Activated CD4-positive, alpha-beta T cell treated with anti-CD3 and anti-CD28 coated beads for 36 hours (primary cell): ENCODE data around the gene CARM1. TPM values are rescaled to one million over a fixed set of nuclear protein-coding genes. Genes with fewer than 3 reads are reported as not detected.

Experiments
- ATAC-seq: fragments of 200-7000 bp; cut with Tn5 transposase; one replicate; pipeline ENCODE4 v1.10.0; 2021; ENCODE audit warnings: mild to moderate bottlenecking, moderate library complexity
- CTCF ChIA-PET: fragments of 350-600 bp; sonication (Branson Sonifier 250); formaldehyde crosslinking; loops from one replicate; lab custom pipeline; 2021; ENCODE audit warnings: antibody characterized with exemption; lab: Charles Lee
- POLR2A ChIA-PET: fragments of 350-600 bp; sonication (Branson Sonifier 250); formaldehyde crosslinking; loops from one replicate; lab custom pipeline; 2021; ENCODE audit warnings: antibody characterized with exemption, inconsistent platforms; lab: Charles Lee
- DNase-seq: peaks from one replicate; pipeline ENCODE4 v3.0.0-alpha.2; 2020
- H3K27ac Mint-ChIP-seq: one replicate; pipeline ENCODE4 v1.8.0; 2021; ENCODE audit warnings: mixed read lengths
- H3K27me3 Mint-ChIP-seq: one replicate; pipeline ENCODE4 v1.8.0; 2021; ENCODE audit warnings: mixed read lengths
- H3K36me3 Mint-ChIP-seq: one replicate; pipeline ENCODE4 v1.8.0; 2021; ENCODE audit warnings: low read depth, mixed read lengths
- H3K4me1 Mint-ChIP-seq: one replicate; pipeline ENCODE4 v1.8.0; 2021; ENCODE audit warnings: mixed read lengths
- H3K4me3 Mint-ChIP-seq: one replicate; pipeline ENCODE4 v1.8.0; 2021; ENCODE audit warnings: mild to moderate bottlenecking, moderate library complexity, mixed read lengths
- H3K9me3 Mint-ChIP-seq: one replicate; pipeline ENCODE4 v1.8.0; 2021; ENCODE audit warnings: low read depth, mixed read lengths
- intact Hi-C, 2 experiments: fragments of 100-400 bp; cut with DNase I in 1 of 2; cut with micrococcal nuclease in 1 of 2; formaldehyde crosslinking; loops; one replicate each; pipeline versions ENCODE4 v1.14.2 to v1.15.1; 2022 to 2024; cut with DNase I, micrococcal nuclease
- total RNA-seq, 2 experiments: library from RNA; stranded (reverse); gene quantifications; one replicate each; pipeline ENCODE4 v1.2.3, GENCODE V29; 2021

CARM1 gene
- total RNA-seq = 10 to 100 TPM; 82.3 to 96.8 TPM

- H3K27me3 Mint-ChIP-seq = no peaks in the 10 kb centered on the region
- ChIA-PET POLR2A (interaction anchor here (0.5 to 1.0 kb wide), 2 partner anchors 36 to 588 kb away, joined by 3 to 4 read pairs; partner anchors contain the start of gene TMED1), CTCF (interaction anchor here (0.6 to 8.8 kb wide), 7 partner anchors 8 to 175 kb away, joined by 3 to 70 read pairs (median 5); partner anchors contain the start of genes DNM2 and TMED1)
- peak within 1 kb of the TSS; percentile 97 for H3K27ac Mint-ChIP-seq
- peaks cover 28% of the 10 kb centered on the region for H3K4me1 Mint-ChIP-seq
- peak; percentile 88 for ATAC-seq
- intact Hi-C loops = loop anchor here (1.0 to 10.0 kb wide), 18 partner anchors 35 to 766 kb away; partner anchors contain the start of genes ILF3 (in 2 of the 2), TIMM29 (in 2 of the 2), TMED1 (in 2 of the 2) and YIPF2 (in 2 of the 2)
- peak within 1 kb of the TSS; percentile 80 for H3K4me3 Mint-ChIP-seq
- DNase-seq = peak; percentile 100
- H3K36me3 Mint-ChIP-seq = peaks cover 8% of the 10 kb centered on the region
- no peaks in the 10 kb centered on the region for H3K9me3 Mint-ChIP-seq
Observed at GRCh38 chr19:10870955-10871603, at the start of gene CARM1. Gene CARM1, plus strand, starts transcription at chr19:10871553. Its CDS starts 150 bp downstream, at chr19:10871703.

- intact Hi-C loops = no loop called here
- no peak for ATAC-seq
- DNase-seq = no peak
- Mint-ChIP-seq H3K4me1 (no peaks in the 10 kb centered on the region), H3K27ac (no peak overlapping the region), H3K9me3 (no peaks in the 10 kb centered on the region), H3K36me3 (peaks cover 42% of the 10 kb centered on the region), H3K27me3 (no peaks in the 10 kb centered on the region), H3K4me3 (no peak overlapping the region)
- CTCF ChIA-PET = interaction anchor here (2.8 kb wide), 1 partner anchor 106 kb away, joined by 8 read pairs; the partner anchor contains the start of gene DNM2
- POLR2A ChIA-PET = no interaction called here
Observed at GRCh38 chr19:10823690-10824089, 47.7 kb upstream of the CARM1 start.

- H3K27me3 Mint-ChIP-seq = no peaks in the 10 kb centered on the region
- H3K4me3 Mint-ChIP-seq = no peak overlapping the region
- H3K9me3 Mint-ChIP-seq = no peaks in the 10 kb centered on the region
- intact Hi-C loops = no loop called here
- ChIA-PET POLR2A (no interaction called here), CTCF (interaction anchor here (0.6 kb wide), 1 partner anchor 107 kb away, joined by 3 read pairs; no protein-coding TSS in a partner anchor)
- no peak for ATAC-seq
- no peaks in the 10 kb centered on the region for H3K4me1 Mint-ChIP-seq
- H3K27ac Mint-ChIP-seq = no peak overlapping the region
- DNase-seq = no peak
- H3K36me3 Mint-ChIP-seq = peaks cover 28% of the 10 kb centered on the region
Observed at GRCh38 chr19:10826231-10826630, 45.1 kb upstream of the CARM1 start.

- H3K27ac Mint-ChIP-seq = no peak overlapping the region
- no peak for DNase-seq
- ChIA-PET CTCF (interaction anchor here (1.0 kb wide), 1 partner anchor 411 kb away, joined by 3 read pairs; no protein-coding TSS in a partner anchor), POLR2A (no interaction called here)
- no peak for ATAC-seq
- H3K4me3 Mint-ChIP-seq = no peak overlapping the region
- peaks cover 27% of the 10 kb centered on the region for H3K36me3 Mint-ChIP-seq
- no peaks in the 10 kb centered on the region for H3K27me3 Mint-ChIP-seq
- no peaks in the 10 kb centered on the region for H3K9me3 Mint-ChIP-seq
- no peaks in the 10 kb centered on the region for H3K4me1 Mint-ChIP-seq
- intact Hi-C loops = no loop called here
Observed at GRCh38 chr19:10826846-10827245, 44.5 kb upstream of the CARM1 start.

GRCh38 chr19:10828981-10829821, 42.2 kb upstream of the CARM1 start:
- DNase-seq (peak; percentile 37), ATAC-seq (peak; percentile 49)
- H3K36me3 Mint-ChIP-seq = peaks cover 23% of the 10 kb centered on the region
- no peak overlapping the region for H3K27ac Mint-ChIP-seq
- no peaks in the 10 kb centered on the region for H3K4me1 Mint-ChIP-seq
- ChIA-PET POLR2A (interaction anchor here (0.6 kb wide), 1 partner anchor 262 kb away, joined by 4 read pairs; no protein-coding TSS in a partner anchor), CTCF (interaction anchor here (1.1 to 1.3 kb wide), 3 partner anchors 11 to 112 kb away, joined by 3 to 5 read pairs (median 5); partner anchors contain the start of gene DNM2)
- H3K9me3 Mint-ChIP-seq = no peaks in the 10 kb centered on the region
- no peaks in the 10 kb centered on the region for H3K27me3 Mint-ChIP-seq
- H3K4me3 Mint-ChIP-seq = no peak overlapping the region
- intact Hi-C loops = loop anchor here in 1 of 2 experiments (2.0 kb wide), 1 partner anchor 28 kb away; no protein-coding TSS in a partner anchor

GRCh38 chr19:10829967-10830366, 41.4 kb upstream of the CARM1 start:
- no peaks in the 10 kb centered on the region for H3K9me3 Mint-ChIP-seq
- no peak overlapping the region for H3K4me3 Mint-ChIP-seq
- no peaks in the 10 kb centered on the region for H3K27me3 Mint-ChIP-seq
- POLR2A ChIA-PET = interaction anchor here (0.5 kb wide), 1 partner anchor 24 kb away, joined by 13 read pairs; no protein-coding TSS in a partner anchor
- H3K27ac Mint-ChIP-seq = no peak overlapping the region
- CTCF ChIA-PET = no interaction called here
- DNase-seq = no peak
- no peak for ATAC-seq
- no peaks in the 10 kb centered on the region for H3K4me1 Mint-ChIP-seq
- H3K36me3 Mint-ChIP-seq = peaks cover 16% of the 10 kb centered on the region
- intact Hi-C loops = loop anchor here in 1 of 2 experiments (2.0 kb wide), 1 partner anchor 29 kb away; no protein-coding TSS in a partner anchor

GRCh38 chr19:10830370-10830769, 41.0 kb upstream of the CARM1 start:
- peaks cover 14% of the 10 kb centered on the region for H3K36me3 Mint-ChIP-seq
- no peaks in the 10 kb centered on the region for H3K27me3 Mint-ChIP-seq
- no peak overlapping the region for H3K4me3 Mint-ChIP-seq
- H3K4me1 Mint-ChIP-seq = peaks cover under 1% of the 10 kb centered on the region
- intact Hi-C loops = no loop called here
- no peaks in the 10 kb centered on the region for H3K9me3 Mint-ChIP-seq
- no peak for ATAC-seq
- ChIA-PET POLR2A (interaction anchor here (0.5 kb wide), 1 partner anchor 23 kb away, joined by 13 read pairs; no protein-coding TSS in a partner anchor), CTCF (interaction anchor here (0.7 kb wide), 1 partner anchor 50 kb away, joined by 3 read pairs; no protein-coding TSS in a partner anchor)
- DNase-seq = no peak
- H3K27ac Mint-ChIP-seq = no peak overlapping the region

GRCh38 chr19:10830931-10831779, 40.2 kb upstream of the CARM1 start:
- Mint-ChIP-seq H3K4me1 (peaks cover 4% of the 10 kb centered on the region), H3K27ac (no peak overlapping the region), H3K4me3 (no peak overlapping the region), H3K9me3 (no peaks in the 10 kb centered on the region), H3K27me3 (no peaks in the 10 kb centered on the region), H3K36me3 (peaks cover 11% of the 10 kb centered on the region)
- POLR2A ChIA-PET = no interaction called here
- intact Hi-C loops = no loop called here
- DNase-seq = no peak
- no peak for ATAC-seq
- CTCF ChIA-PET = interaction anchor here (0.5 to 0.7 kb wide), 2 partner anchors 24 to 50 kb away, joined by 3 to 4 read pairs; no protein-coding TSS in a partner anchor

- ATAC-seq (no peak), DNase-seq (no peak)
- H3K27ac Mint-ChIP-seq = no peak overlapping the region
- ChIA-PET CTCF (interaction anchor here (0.6 kb wide), 1 partner anchor 36 kb away, joined by 3 read pairs; no protein-coding TSS in a partner anchor), POLR2A (no interaction called here)
- intact Hi-C loops = no loop called here
- peaks cover 10% of the 10 kb centered on the region for H3K36me3 Mint-ChIP-seq
- H3K4me1 Mint-ChIP-seq = peaks cover 15% of the 10 kb centered on the region
- H3K4me3 Mint-ChIP-seq = no peak overlapping the region
- no peaks in the 10 kb centered on the region for H3K27me3 Mint-ChIP-seq
- H3K9me3 Mint-ChIP-seq = peaks cover 4% of the 10 kb centered on the region
Observed at GRCh38 chr19:10831987-10832938, 39.1 kb upstream of the CARM1 start.

- Mint-ChIP-seq H3K4me3 (no peak overlapping the region), H3K27ac (no peak overlapping the region), H3K4me1 (peaks cover 15% of the 10 kb centered on the region), H3K27me3 (no peaks in the 10 kb centered on the region), H3K36me3 (peaks cover 10% of the 10 kb centered on the region), H3K9me3 (peaks cover 4% of the 10 kb centered on the region)
- CTCF ChIA-PET = no interaction called here
- ATAC-seq (no peak), DNase-seq (no peak)
- POLR2A ChIA-PET = no interaction called here
- intact Hi-C loops = no loop called here
Observed at GRCh38 chr19:10832939-10833296, 38.4 kb upstream of the CARM1 start.
